CD4-positive, CD25-positive, alpha-beta regulatory T cell (primary cell): ENCODE data around the gene LMAN2. TPM values are rescaled to one million over a fixed set of nuclear protein-coding genes. Genes with fewer than 3 reads are reported as not detected.

ENCODE experiments used
- ATAC-seq, 2 donors: fragments of 150-1000 bp; cut with Tn5 transposase; one replicate each; pipeline ENCODE4 v1.10.0; 2021; ENCODE audit warnings: low read depth in 2 of 2, moderate number of reproducible peaks in 2 of 2, moderate library complexity in 1 of 2
- DNase-seq, 3 donors: peaks; one replicate each; pipeline versions ENCODE4 v3.0.0 to v3.0.0-alpha.2; 2012 to 2022; ENCODE audit warnings: mixed read lengths in 1 of 3
- H3K27ac ChIP-seq: one replicate; pipeline ENCODE4 v1.7.0; 2013; ENCODE audit warnings: mild to moderate bottlenecking, low read length; ENCODE audit not compliant: insufficient read depth, poor library complexity, severe bottlenecking
- H3K27me3 ChIP-seq: one replicate; pipeline ENCODE4 v1.7.0; 2013; ENCODE audit warnings: low read length; ENCODE audit not compliant: control insufficient read depth, insufficient read depth
- H3K36me3 ChIP-seq: one replicate; pipeline ENCODE4 v1.7.0; 2013; ENCODE audit warnings: mild to moderate bottlenecking, low read length, moderate library complexity; ENCODE audit not compliant: control insufficient read depth, insufficient read depth
- H3K4me1 ChIP-seq: 2 replicates; pipeline ENCODE4 v1.7.0; 2013; ENCODE audit warnings: mild to moderate bottlenecking, low read length; ENCODE audit not compliant: insufficient read depth, control insufficient read depth, poor library complexity, severe bottlenecking
- H3K4me3 ChIP-seq: one replicate; pipeline ENCODE4 v1.7.0; 2013; ENCODE audit warnings: low read depth, mild to moderate bottlenecking, low read length, moderate library complexity
- H3K9me3 ChIP-seq, 2 experiments: 1 replicate in 1 of 2; 2 replicates in 1 of 2; pipeline ENCODE4 v1.7.0; 2013; ENCODE audit warnings: low read length in 2 of 2, mild to moderate bottlenecking in 1 of 2, moderate library complexity in 1 of 2; ENCODE audit not compliant: control insufficient read depth in 2 of 2
- H3K27ac Mint-ChIP-seq, 3 donors: one replicate each; pipeline ENCODE4 v1.8.0; 2020 to 2022; ENCODE audit warnings: mild to moderate bottlenecking in 3 of 3, mixed read lengths in 3 of 3, moderate library complexity in 2 of 3
- H3K27me3 Mint-ChIP-seq: one replicate; pipeline ENCODE4 v1.8.0; 2022; ENCODE audit warnings: mild to moderate bottlenecking, mixed read lengths
- H3K36me3 Mint-ChIP-seq: one replicate; pipeline ENCODE4 v1.8.0; 2020; ENCODE audit warnings: mixed read lengths
- H3K4me1 Mint-ChIP-seq, 4 donors: one replicate each; pipeline ENCODE4 v1.8.0; 2020 to 2022; ENCODE audit warnings: mixed read lengths in 4 of 4, mild to moderate bottlenecking in 1 of 4
- H3K4me3 Mint-ChIP-seq, 4 donors: one replicate each; pipeline ENCODE4 v1.8.0; 2020 to 2022; ENCODE audit warnings: mild to moderate bottlenecking in 4 of 4, mixed read lengths in 4 of 4, moderate library complexity in 3 of 4
- H3K9me3 Mint-ChIP-seq, 7 donors: one replicate each; pipeline ENCODE4 v1.8.0; 2020 to 2022; ENCODE audit warnings: mixed read lengths in 7 of 7, mild to moderate bottlenecking in 3 of 7, moderate library complexity in 2 of 7
- polyA plus RNA-seq, 4 donors: library from polyadenylated mRNA; unstranded; fragments of 300-500 nt; fragmentation: Illumina TruSeq; gene quantifications; one replicate each; pipeline ENCODE4 v1.2.3, GENCODE V29; 2021
- total RNA-seq: library from RNA; stranded (reverse); gene quantifications from one replicate; pipeline ENCODE4 v1.2.3, GENCODE V29; 2022

Gene LMAN2
- total and polyA plus RNA-seq, 5 donors from 2014 or later, result 77.9 to 289 (median 237) TPM

- Histone ChIP-seq H3K36me3 (no peaks in the 10 kb centered on the region), H3K27me3 (no peaks in the 10 kb centered on the region), H3K27ac (no peak overlapping the region), H3K9me3 (no peaks in the 10 kb centered on the region), H3K4me1 (peaks cover 27% of the 10 kb centered on the region), H3K4me3 (no peak overlapping the region)
- Mint-ChIP-seq H3K4me1 (peaks cover 4 to 42% (median 19%) of the 10 kb centered on the region in 4 donors), H3K4me3 (no peak overlapping the region), H3K9me3 (no peaks in the 10 kb centered on the region), H3K27ac (no peak overlapping the region), H3K36me3 (no peaks in the 10 kb centered on the region), H3K27me3 (no peaks in the 10 kb centered on the region)
- no peak for ATAC-seq
- DNase-seq, result no peak
Observed at GRCh38 chr5:177385720-177386119, 34.3 kb upstream of the LMAN2 start.

- H3K4me1 Mint-ChIP-seq, result peaks cover 0 to 35% (median 12%) of the 10 kb centered on the region in 4 donors
- H3K27ac Mint-ChIP-seq, result peak within 1 kb of the TSS in 1 of 3 donors; percentile 33
- Histone ChIP-seq H3K9me3 (no peaks in the 10 kb centered on the region), H3K27ac (no peak within 1 kb of the TSS), H3K36me3 (no peaks in the 10 kb centered on the region), H3K4me3 (no peak within 1 kb of the TSS), H3K27me3 (no peaks in the 10 kb centered on the region), H3K4me1 (peaks cover 11% of the 10 kb centered on the region)
- ATAC-seq, result no peak
- no peaks in the 10 kb centered on the region for H3K9me3 Mint-ChIP-seq
- H3K4me3 Mint-ChIP-seq, result no peak within 1 kb of the TSS
- no peak for DNase-seq
- no peaks in the 10 kb centered on the region for H3K36me3 Mint-ChIP-seq
- H3K27me3 Mint-ChIP-seq, result no peaks in the 10 kb centered on the region
Observed at GRCh38 chr5:177384134-177384533, 32.7 kb upstream of the LMAN2 start, which contains the start of gene SLC34A1. SLC34A1 (plus strand) TSS chr5:177384434; CDS start chr5:177385742, 1,308 bp downstream.

GRCh38 chr5:177383181-177383580 lies 31.7 kb upstream of the LMAN2 start:
- peaks cover 1% of the 10 kb centered on the region for H3K4me1 ChIP-seq
- no peak for DNase-seq

GRCh38 chr5:177382423-177383029 lies 31.1 kb upstream of the LMAN2 start:
- no peaks in the 10 kb centered on the region for H3K9me3 ChIP-seq
- Mint-ChIP-seq H3K36me3 (no peaks in the 10 kb centered on the region), H3K4me3 (no peak overlapping the region), H3K27me3 (no peaks in the 10 kb centered on the region), H3K27ac (peak overlapping the region in 1 of 3 donors; percentile 82), H3K4me1 (peaks cover 0 to 24% (median 4%) of the 10 kb centered on the region in 4 donors), H3K9me3 (no peaks in the 10 kb centered on the region)
- no peak overlapping the region for H3K27ac ChIP-seq
- no peaks in the 10 kb centered on the region for H3K4me1 ChIP-seq
- H3K27me3 ChIP-seq, result no peaks in the 10 kb centered on the region
- DNase-seq, result peak in 2 of 3 donors; percentile 29 to 62
- H3K36me3 ChIP-seq, result no peaks in the 10 kb centered on the region
- H3K4me3 ChIP-seq, result no peak overlapping the region
- ATAC-seq, result peak in 1 of 2 donors; percentile 29

More at GRCh38 chr5:177383181-177383580, 31.7 kb upstream of the LMAN2 start:
- Mint-ChIP-seq H3K27ac (no peak overlapping the region), H3K4me3 (no peak overlapping the region), H3K4me1 (peaks cover 0 to 26% (median 5%) of the 10 kb centered on the region in 4 donors), H3K9me3 (no peaks in the 10 kb centered on the region), H3K27me3 (no peaks in the 10 kb centered on the region), H3K36me3 (no peaks in the 10 kb centered on the region)
- no peaks in the 10 kb centered on the region for H3K36me3 ChIP-seq
- H3K9me3 ChIP-seq, result no peaks in the 10 kb centered on the region
- ATAC-seq, result no peak
- no peak overlapping the region for H3K4me3 ChIP-seq
- H3K27me3 ChIP-seq, result no peaks in the 10 kb centered on the region
- H3K27ac ChIP-seq, result no peak overlapping the region

GRCh38 chr5:177380805-177381126 lies 29.3 kb upstream of the LMAN2 start:
- Histone ChIP-seq H3K9me3 (no peaks in the 10 kb centered on the region), H3K4me3 (no peak overlapping the region), H3K27me3 (no peaks in the 10 kb centered on the region), H3K4me1 (peaks cover 3% of the 10 kb centered on the region), H3K27ac (no peak overlapping the region), H3K36me3 (no peaks in the 10 kb centered on the region)
- Mint-ChIP-seq H3K27me3 (no peaks in the 10 kb centered on the region), H3K36me3 (no peaks in the 10 kb centered on the region), H3K4me3 (no peak overlapping the region), H3K27ac (no peak overlapping the region), H3K9me3 (no peaks in the 10 kb centered on the region), H3K4me1 (peaks cover 0 to 28% (median 6%) of the 10 kb centered on the region in 4 donors)
- ATAC-seq, result no peak
- no peak for DNase-seq

- Mint-ChIP-seq H3K9me3 (no peaks in the 10 kb centered on the region), H3K36me3 (no peaks in the 10 kb centered on the region), H3K27ac (peak overlapping the region; percentile 61 to 83 (median 83)), H3K27me3 (no peaks in the 10 kb centered on the region), H3K4me3 (no peak overlapping the region), H3K4me1 (peaks cover 0 to 39% (median 7%) of the 10 kb centered on the region in 4 donors)
- no peak overlapping the region for H3K27ac ChIP-seq
- no peaks in the 10 kb centered on the region for H3K9me3 ChIP-seq
- DNase-seq, result peak in 1 of 3 donors; percentile 38
- no peak overlapping the region for H3K4me3 ChIP-seq
- H3K4me1 ChIP-seq, result peaks cover 6% of the 10 kb centered on the region
- H3K27me3 ChIP-seq, result no peaks in the 10 kb centered on the region
- H3K36me3 ChIP-seq, result no peaks in the 10 kb centered on the region
- peak; percentile 39 to 45 for ATAC-seq
Observed at GRCh38 chr5:177378884-177379883, 27.7 kb upstream of the LMAN2 start.

GRCh38 chr5:177377851-177378776 lies 26.6 kb upstream of the LMAN2 start:
- peaks cover 0 to 47% (median 9%) of the 10 kb centered on the region in 4 donors for H3K4me1 Mint-ChIP-seq
- Histone ChIP-seq H3K4me1 (peaks cover 17% of the 10 kb centered on the region), H3K27me3 (no peaks in the 10 kb centered on the region), H3K36me3 (no peaks in the 10 kb centered on the region), H3K4me3 (no peak overlapping the region), H3K27ac (no peak overlapping the region), H3K9me3 (no peaks in the 10 kb centered on the region)
- peak overlapping the region in 1 of 3 donors; percentile 84 for H3K27ac Mint-ChIP-seq
- H3K36me3 Mint-ChIP-seq, result no peaks in the 10 kb centered on the region
- H3K27me3 Mint-ChIP-seq, result no peaks in the 10 kb centered on the region
- DNase-seq (no peak), ATAC-seq (no peak)
- no peak overlapping the region for H3K4me3 Mint-ChIP-seq
- H3K9me3 Mint-ChIP-seq, result no peaks in the 10 kb centered on the region
